H9 (cell line): ENCODE measurements around the gene ABCC3. TPM values are rescaled to one million over a fixed set of nuclear protein-coding genes. Genes with fewer than 3 reads are reported as not detected.

Source experiments
- DNase-seq: peaks from one replicate; pipeline ENCODE4 v3.0.0-alpha.2; 2017
- H2AFZ ChIP-seq: one replicate; pipeline ENCODE4 v1.6.1; 2013; ENCODE audit warnings: mild to moderate bottlenecking, low read length, control low read depth, moderate library complexity
- H2AK5ac ChIP-seq: 2 replicates; pipeline ENCODE4 v1.6.1; 2013; ENCODE audit warnings: low read length, control low read depth, mixed read lengths; ENCODE audit not compliant: insufficient read length
- H2BK120ac ChIP-seq: one replicate; pipeline ENCODE4 v1.6.1; 2013; ENCODE audit warnings: low read depth, mild to moderate bottlenecking, low read length, control low read depth, inconsistent platforms; ENCODE audit not compliant: poor library complexity, severe bottlenecking
- H2BK12ac ChIP-seq: 2 replicates; pipeline ENCODE4 v1.6.1; 2013; ENCODE audit warnings: low read length, control low read depth, mixed read lengths, low read depth; ENCODE audit not compliant: insufficient read length
- H2BK15ac ChIP-seq: 2 replicates; pipeline ENCODE4 v1.6.1; 2013; ENCODE audit warnings: low read depth, low read length, control low read depth
- H2BK20ac ChIP-seq: one replicate; pipeline ENCODE4 v1.6.1; 2013; ENCODE audit warnings: low read depth, mild to moderate bottlenecking, low read length, control low read depth, inconsistent platforms; ENCODE audit not compliant: poor library complexity, severe bottlenecking
- H2BK5ac ChIP-seq: 2 replicates; pipeline ENCODE4 v1.6.1; 2013; ENCODE audit warnings: low read length, control low read depth, mixed read lengths; ENCODE audit not compliant: insufficient read length
- H3K14ac ChIP-seq: 2 replicates; pipeline ENCODE4 v1.6.1; 2013; ENCODE audit warnings: low read length, control low read depth; ENCODE audit not compliant: insufficient read depth
- H3K18ac ChIP-seq: 2 replicates; pipeline ENCODE4 v1.6.1; 2013; ENCODE audit warnings: low read depth, mild to moderate bottlenecking, mixed read lengths, low read length, control low read depth; ENCODE audit not compliant: insufficient read length
- H3K23ac ChIP-seq: 2 replicates; pipeline ENCODE4 v1.6.1; 2013; ENCODE audit warnings: low read length, control low read depth, mixed read lengths, low read depth; ENCODE audit not compliant: insufficient read length
- H3K23me2 ChIP-seq: 2 replicates; pipeline ENCODE4 v1.6.1; 2013; ENCODE audit warnings: low read depth, mild to moderate bottlenecking, mixed read lengths, low read length, control low read depth; ENCODE audit not compliant: insufficient read length, poor library complexity, severe bottlenecking
- H3K27ac ChIP-seq: 2 replicates; pipeline ENCODE4 v1.5.1; 2013; ENCODE audit warnings: low read length, control low read depth, mixed read lengths, low read depth; ENCODE audit not compliant: insufficient read length
- H3K27me3 ChIP-seq: 2 replicates; pipeline ENCODE4 v1.6.1; 2013; ENCODE audit warnings: low read length, control low read depth, inconsistent platforms; ENCODE audit not compliant: insufficient read depth
- H3K4ac ChIP-seq: 2 replicates; pipeline ENCODE4 v1.6.1; 2013; ENCODE audit warnings: low read depth, mild to moderate bottlenecking, control low read depth, inconsistent platforms, low read length, moderate library complexity
- H3K4me1 ChIP-seq: 2 replicates; pipeline ENCODE4 v1.6.1; 2013; ENCODE audit warnings: low read length, control low read depth, inconsistent platforms; ENCODE audit not compliant: insufficient read depth
- H3K4me2 ChIP-seq: 2 replicates; pipeline ENCODE4 v1.6.1; 2013; ENCODE audit warnings: low read length, control low read depth, mixed read lengths; ENCODE audit not compliant: insufficient read length, insufficient read depth
- H3K56ac ChIP-seq: 2 replicates; pipeline ENCODE4 v1.6.1; 2013; ENCODE audit warnings: low read depth, mild to moderate bottlenecking, mixed read lengths, low read length, control low read depth; ENCODE audit not compliant: insufficient read length
- H3K79me1 ChIP-seq: 2 replicates; pipeline ENCODE4 v1.6.1; 2013; ENCODE audit warnings: low read depth, mild to moderate bottlenecking, moderate library complexity, low read length, control low read depth, inconsistent platforms; ENCODE audit not compliant: insufficient read depth, poor library complexity, severe bottlenecking
- H3K79me2 ChIP-seq: 2 replicates; pipeline ENCODE4 v1.6.1; 2013; ENCODE audit warnings: low read length, control low read depth, inconsistent platforms; ENCODE audit not compliant: insufficient read depth
- H3K9ac ChIP-seq: 2 replicates; pipeline ENCODE4 v1.6.1; 2013; ENCODE audit warnings: low read length, control low read depth, mixed read lengths; ENCODE audit not compliant: insufficient read length; ENCODE audit errors: extremely low read depth
- H3K9me3 ChIP-seq: one replicate; pipeline ENCODE4 v1.6.1; 2013; ENCODE audit warnings: low read depth, low read length, inconsistent platforms; ENCODE audit not compliant: control insufficient read depth
- H3T11ph ChIP-seq: one replicate; pipeline ENCODE4 v1.6.1; 2013; ENCODE audit warnings: mild to moderate bottlenecking, low read length, control low read depth, inconsistent platforms
- H4K20me1 ChIP-seq: one replicate; pipeline ENCODE4 v1.6.1; 2013; ENCODE audit not compliant: control insufficient read depth, insufficient read length, insufficient read depth
- H4K5ac ChIP-seq: 2 replicates; pipeline ENCODE4 v1.6.1; 2013; ENCODE audit warnings: low read depth, mild to moderate bottlenecking, mixed read lengths, low read length, control low read depth; ENCODE audit not compliant: insufficient read length
- H4K8ac ChIP-seq: replicated peaks from 2 replicates; pipeline ENCODE4 v1.6.1; 2013; ENCODE audit warnings: low read length, control low read depth, mixed read lengths, low read depth; ENCODE audit not compliant: insufficient read length
- H4K91ac ChIP-seq: 2 replicates; pipeline ENCODE4 v1.6.1; 2013; ENCODE audit warnings: low read depth, mild to moderate bottlenecking, moderate library complexity, mixed read lengths, low read length, control low read depth; ENCODE audit not compliant: insufficient read length
- H3K27ac Mint-ChIP-seq, 3 experiments: 2 replicates in 2 of 3; 3 replicates in 1 of 3; pipeline ENCODE4 v1.8.0; 2020 to 2021; ENCODE audit warnings: mixed read lengths in 3 of 3, mild to moderate bottlenecking in 1 of 3, moderate library complexity in 1 of 3
- H3K27me3 Mint-ChIP-seq: 2 replicates; pipeline ENCODE4 v1.8.0; 2021; ENCODE audit warnings: low read depth, mild to moderate bottlenecking, moderate library complexity, mixed read lengths
- H3K36me3 Mint-ChIP-seq, 3 experiments: 2 replicates in 2 of 3; 3 replicates in 1 of 3; pipeline ENCODE4 v1.8.0; 2020 to 2021; ENCODE audit warnings: low read depth in 3 of 3, mixed read lengths in 3 of 3; ENCODE audit not compliant: insufficient read depth in 1 of 3
- H3K4me1 Mint-ChIP-seq, 2 experiments: 2 replicates each; pipeline ENCODE4 v1.8.0; 2020; ENCODE audit warnings: mixed read lengths in 2 of 2
- H3K4me3 Mint-ChIP-seq, 2 experiments: 2 replicates in 1 of 2; 3 replicates in 1 of 2; pipeline ENCODE4 v1.8.0; 2020 to 2021; ENCODE audit warnings: mild to moderate bottlenecking in 2 of 2, mixed read lengths in 2 of 2, moderate library complexity in 1 of 2
- H3K9me3 Mint-ChIP-seq, 2 experiments: 2 replicates in 1 of 2; 3 replicates in 1 of 2; pipeline ENCODE4 v1.8.0; 2020; ENCODE audit warnings: mild to moderate bottlenecking in 2 of 2, mixed read lengths in 2 of 2, moderate library complexity in 1 of 2
- CTCF ChIP-seq: fragments of 200-600 bp; sonication (generic); conservative IDR thresholded peaks from 3 replicates; pipeline ENCODE4 v1.8.0; 2021; ENCODE audit warnings: antibody characterized with exemption, mild to moderate bottlenecking
- WGBS: extraction: QIAGEN DNeasy Blood & Tissue Kit; methylation state at CpG from one replicate; pipeline ENCODE4 v1.1.7; 2013; ENCODE audit warnings: missing lambda C conversion rate, low lambda C conversion rate, mixed read lengths; ENCODE audit not compliant: insufficient read length; ENCODE audit errors: extremely low coverage; 5-methylcytosine and 5-hydroxymethylcytosine counted together
- total RNA-seq: library from RNA; stranded (reverse); gene quantifications from 2 replicates; pipeline ENCODE4 v1.2.1, GENCODE V29; 2021

The ABCC3 gene
- total RNA-seq, 1 experiment from 2014 or later = 0.31 TPM

GRCh38 chr17:50611634-50612033, 23.0 kb upstream of the ABCC3 start:
- Histone ChIP-seq H2BK12ac (no peak overlapping the region), H3K4me2 (no peak overlapping the region), H3K9me3 (no peaks in the 10 kb centered on the region), H3K23ac (no peak overlapping the region), H3K56ac (no peak overlapping the region), H3K79me1 (no peaks in the 10 kb centered on the region), H3K23me2 (no peaks in the 10 kb centered on the region), H3K14ac (no peak overlapping the region; the same call in 1 of the 2 replicates), H4K8ac (no peak overlapping the region), H4K20me1 (no peaks in the 10 kb centered on the region), H2AK5ac (no peak overlapping the region), H2BK20ac (no peak overlapping the region), H2BK120ac (no peak overlapping the region), H3K4me1 (no peaks in the 10 kb centered on the region), H4K91ac (no peak overlapping the region), H3K18ac (no peak overlapping the region), H3T11ph (no peak overlapping the region), H3K79me2 (no peaks in the 10 kb centered on the region), H3K4ac (no peak overlapping the region), H3K27ac (no peak overlapping the region), H2BK5ac (no peak overlapping the region), H3K9ac (no peak overlapping the region), H2BK15ac (no peak overlapping the region), H3K27me3 (no peaks in the 10 kb centered on the region), H2AFZ (no peak overlapping the region), H4K5ac (no peak overlapping the region)
- no CpG with 5 or more reads among the region's 6 CpGs for WGBS
- TF ChIP-seq CTCF = no peak
- Mint-ChIP-seq H3K27me3 (peaks cover 3% of the 10 kb centered on the region), H3K4me1 (peaks cover 7 to 25% of the 10 kb centered on the region in 2 experiments), H3K27ac (no peak overlapping the region), H3K4me3 (no peak overlapping the region), H3K9me3 (no peaks in the 10 kb centered on the region), H3K36me3 (no peaks in the 10 kb centered on the region; a peak in 1 of 7 replicates)
- no peak for DNase-seq
